HepG2 (cell line): Measurements from ENCODE around the gene CD46. TPM values are rescaled to one million over a fixed set of nuclear protein-coding genes. Genes with fewer than 3 reads are reported as not detected.

Source experiments
- AGO1 ChIP-seq: fragments of 200-400 bp; formaldehyde crosslinking; IDR thresholded peaks from 2 replicates; pipeline ENCODE4 v1.6.1; 2017; ENCODE audit warnings: mild to moderate bottlenecking, low read depth, low read length, moderate library complexity; ENCODE audit not compliant: poor library complexity, severe bottlenecking
- ARHGAP35 ChIP-seq: sonication (generic); formaldehyde crosslinking; IDR thresholded peaks from 2 replicates; pipeline ENCODE4 v1.9.0; 2022; ENCODE audit warnings: mild to moderate bottlenecking, inconsistent platforms, moderate library complexity, missing genetic modification reagents, borderline replicate concordance
- ARNT ChIP-seq: fragments of 450-650 bp; IDR thresholded peaks from 2 replicates; pipeline ENCODE4 v1.6.1; 2017
- ARNT2 ChIP-seq: sonication (generic); formaldehyde crosslinking; IDR thresholded peaks from 2 replicates; pipeline ENCODE4 v1.8.0; 2022; ENCODE audit warnings: mild to moderate bottlenecking, low read depth, missing genetic modification reagents, moderate library complexity
- JUND ChIP-seq: sonication (generic); formaldehyde crosslinking; IDR thresholded peaks from 2 replicates; pipeline ENCODE4 v1.8.0; 2022; ENCODE audit warnings: mild to moderate bottlenecking, missing genetic modification reagents
- MBNL3 ChIP-seq: fragments of 250-450 bp; sonication (Bioruptor Pico); conservative IDR thresholded peaks from 2 replicates; pipeline ENCODE4 v1.8.0; 2022; ENCODE audit warnings: mild to moderate bottlenecking, inconsistent platforms
- PPARG ChIP-seq: conservative IDR thresholded peaks from 2 replicates; pipeline ENCODE4 v1.6.1; 2016; ENCODE audit warnings: missing biosample characterization, missing genetic modification reagents
- YEATS4 ChIP-seq: sonication (generic); formaldehyde crosslinking; IDR thresholded peaks from 2 replicates; pipeline ENCODE4 v1.4.0; 2020; ENCODE audit warnings: missing genetic modification reagents, borderline replicate concordance
- ZHX2 ChIP-seq, 2 experiments: sonication (generic) in 1 of 2; formaldehyde crosslinking in 1 of 2; IDR thresholded peaks; 2 replicates each; pipeline versions ENCODE4 v1.6.1 to v1.9.0; 2014 to 2022; ENCODE audit warnings: antibody characterized with exemption in 1 of 2, borderline replicate concordance in 1 of 2, inconsistent platforms in 1 of 2, low read depth in 1 of 2, missing genetic modification reagents in 1 of 2
- ZNF207 ChIP-seq: fragments of 450-650 bp; IDR thresholded peaks from 2 replicates; pipeline ENCODE4 v1.6.1; 2016; ENCODE audit warnings: antibody characterized with exemption, borderline replicate concordance
- ZNF691 ChIP-seq: sonication (generic); formaldehyde crosslinking; IDR thresholded peaks from 2 replicates; pipeline ENCODE4 v1.4.0; 2020; ENCODE audit warnings: missing genetic modification reagents, low read depth, mild to moderate bottlenecking, borderline replicate concordance
- polyA plus RNA-seq, 8 experiments: library from polyadenylated mRNA; depleted of rRNA in 3 of 8; stranded (reverse) in 7 of 8; unstranded in 1 of 8; fragments of >200 nt; fragmentation: Illumina TruSeq in 4 of 8; extraction: Trizol in 4 of 8; gene quantifications; 2 replicates each; pipeline versions ENCODE4 v1.2.1 to v1.2.3, GENCODE V29; 2011 to 2016; ENCODE audit warnings: low read depth in 4 of 8, missing spikeins in 1 of 8, mixed read lengths in 1 of 8; ENCODE audit not compliant: insufficient read depth in 1 of 8
- total RNA-seq, 5 experiments: library from RNA; depleted of rRNA; stranded (reverse); fragments of >200 nt; fragmentation: Illumina TruSeq; extraction: Trizol; gene quantifications; 2 replicates each; pipeline ENCODE4 v1.2.3, GENCODE V29; 2016; ENCODE audit warnings: low read depth in 1 of 5
- TF ChIP-seq, protein P1 (sequence below): IDR thresholded peaks from 2 replicates; pipeline ENCODE4 v1.6.1; 2016; ENCODE audit warnings: missing compliant biosample characterization, missing genetic modification reagents, borderline replicate concordance
- TF ChIP-seq, protein P2 (sequence below): sonication (generic); formaldehyde crosslinking; IDR thresholded peaks from 2 replicates; pipeline ENCODE4 v1.4.0; 2020; ENCODE audit warnings: mild to moderate bottlenecking, missing genetic modification reagents
- TF ChIP-seq, protein P3 (sequence below): sonication (generic); formaldehyde crosslinking; IDR thresholded peaks from 2 replicates; pipeline ENCODE4 v1.4.0; 2020; ENCODE audit warnings: missing genetic modification reagents

The CD46 gene
- total and polyA plus RNA-seq, 2 of the 13 experiments (the other 11 are each of a cell fraction or from before 2014, with no cell fraction given): 130 to 277 TPM

GRCh38 chr1:207826557-207827487, 75.0 kb downstream of the CD46 start (continued):
- no peak for TF ChIP-seq ZHX2 (IDR thresholded peaks at IDR 0.05; ENCODE audit: low read depth)
- no peak for TF ChIP-seq ZHX2 (CRISPR knock-in tag; IDR thresholded peaks at IDR 0.05; ENCODE audit: borderline replicate concordance)
- TF ChIP-seq ARNT2 (CRISPR knock-in tag): no peak
- TF ChIP-seq, protein P1, sequence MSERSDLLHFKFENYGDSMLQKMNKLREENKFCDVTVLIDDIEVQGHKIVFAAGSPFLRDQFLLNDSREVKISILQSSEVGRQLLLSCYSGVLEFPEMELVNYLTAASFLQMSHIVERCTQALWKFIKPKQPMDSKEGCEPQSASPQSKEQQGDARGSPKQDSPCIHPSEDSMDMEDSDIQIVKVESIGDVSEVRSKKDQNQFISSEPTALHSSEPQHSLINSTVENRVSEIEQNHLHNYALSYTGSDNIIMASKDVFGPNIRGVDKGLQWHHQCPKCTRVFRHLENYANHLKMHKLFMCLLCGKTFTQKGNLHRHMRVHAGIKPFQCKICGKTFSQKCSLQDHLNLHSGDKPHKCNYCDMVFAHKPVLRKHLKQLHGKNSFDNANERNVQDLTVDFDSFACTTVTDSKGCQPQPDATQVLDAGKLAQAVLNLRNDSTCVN (CRISPR knock-in tag): peak; percentile 99
- no peak for TF ChIP-seq AGO1
- TF ChIP-seq, protein P2, sequence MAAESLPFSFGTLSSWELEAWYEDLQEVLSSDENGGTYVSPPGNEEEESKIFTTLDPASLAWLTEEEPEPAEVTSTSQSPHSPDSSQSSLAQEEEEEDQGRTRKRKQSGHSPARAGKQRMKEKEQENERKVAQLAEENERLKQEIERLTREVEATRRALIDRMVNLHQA (CRISPR knock-in tag): no peak
- TF ChIP-seq MBNL3 (CRISPR knock-in tag): no peak
- TF ChIP-seq JUND (CRISPR knock-in tag): no peak
- peak; percentile 64 for TF ChIP-seq YEATS4
- TF ChIP-seq ZNF691 (CRISPR knock-in tag): peak; percentile 39; the same call in 1 of the 2 replicates
- TF ChIP-seq ARNT: no peak
- peak; percentile 35 for TF ChIP-seq PPARG (CRISPR knock-in tag)
- TF ChIP-seq ZNF207: no peak
- TF ChIP-seq ARHGAP35 (CRISPR knock-in tag): no peak
- TF ChIP-seq, protein P3, sequence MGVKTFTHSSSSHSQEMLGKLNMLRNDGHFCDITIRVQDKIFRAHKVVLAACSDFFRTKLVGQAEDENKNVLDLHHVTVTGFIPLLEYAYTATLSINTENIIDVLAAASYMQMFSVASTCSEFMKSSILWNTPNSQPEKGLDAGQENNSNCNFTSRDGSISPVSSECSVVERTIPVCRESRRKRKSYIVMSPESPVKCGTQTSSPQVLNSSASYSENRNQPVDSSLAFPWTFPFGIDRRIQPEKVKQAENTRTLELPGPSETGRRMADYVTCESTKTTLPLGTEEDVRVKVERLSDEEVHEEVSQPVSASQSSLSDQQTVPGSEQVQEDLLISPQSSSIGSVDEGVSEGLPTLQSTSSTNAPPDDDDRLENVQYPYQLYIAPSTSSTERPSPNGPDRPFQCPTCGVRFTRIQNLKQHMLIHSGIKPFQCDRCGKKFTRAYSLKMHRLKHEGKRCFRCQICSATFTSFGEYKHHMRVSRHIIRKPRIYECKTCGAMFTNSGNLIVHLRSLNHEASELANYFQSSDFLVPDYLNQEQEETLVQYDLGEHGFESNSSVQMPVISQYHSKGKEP (CRISPR knock-in tag): no peak
